ENCODE data around the gene ZNRF3. TPM values are rescaled to one million over a fixed set of nuclear protein-coding genes. Genes with fewer than 3 reads are reported as not detected.

The ZNRF3 gene
- polyA plus RNA-seq, 1 experiment: 1.4 TPM

DNA sequence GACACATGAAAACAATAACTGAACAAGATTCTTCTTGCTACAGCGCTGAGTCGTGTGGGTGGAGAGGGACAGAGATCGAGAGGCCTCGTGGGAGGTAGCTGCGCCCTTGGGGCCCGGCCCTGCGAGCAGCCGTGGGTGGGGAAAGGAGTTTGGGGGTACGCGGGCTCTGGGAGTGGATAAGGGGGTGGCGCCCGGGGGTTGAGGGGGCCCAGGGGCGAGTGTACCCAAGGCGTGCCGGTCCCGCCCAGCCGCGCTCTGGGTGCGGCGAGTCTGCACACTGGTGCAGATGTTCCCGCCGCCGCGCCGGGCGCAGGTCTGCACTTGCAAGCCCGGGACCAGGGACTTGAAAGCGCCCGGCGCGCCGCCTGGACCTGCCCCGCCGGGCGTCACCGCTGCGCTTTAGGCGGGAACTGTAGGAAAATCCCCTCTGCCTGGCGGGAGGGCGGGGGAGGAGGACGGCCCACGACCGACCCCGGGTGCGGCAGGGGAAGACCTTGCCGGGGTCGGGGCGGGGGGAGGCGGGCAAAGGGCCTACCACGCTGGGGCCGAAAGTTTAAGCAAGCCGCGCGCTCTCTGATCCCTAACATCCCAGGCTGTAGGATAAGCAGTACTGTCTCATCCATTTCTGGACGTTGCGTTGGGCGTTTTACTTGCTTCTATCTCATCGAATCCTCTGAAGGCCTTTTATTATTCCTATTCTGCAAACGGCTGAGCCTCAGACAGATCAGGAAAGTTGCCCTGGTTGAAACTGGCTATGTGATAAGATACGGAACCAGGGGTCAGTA is 188.1 kb downstream of the ZNRF3 start:
- CTCF ChIA-PET: interaction anchor here (0.5 kb wide), 1 partner anchor 32 kb away, joined by 5 read pairs; no protein-coding TSS in a partner anchor
- POLR2A ChIA-PET: no interaction called here
- Histone ChIP-seq H3K4me3 (ENCODE audit: low read depth, low read length) (peak overlapping the region; percentile 10), H3K27ac (ENCODE audit: low read depth, low read length) (no peak overlapping the region), H3K27me3 (ENCODE audit: control insufficient read depth, insufficient read depth, low read length) (peaks cover 23% of the 10 kb centered on the region), H3K9me3 (ENCODE audit: control insufficient read depth, insufficient read depth, low read length) (peaks cover 9% of the 10 kb centered on the region; the same call in 1 of the 2 replicates)
- no peak for DNase-seq (ENCODE audit: low read depth, low spot score)
- TF ChIP-seq, protein P1, sequence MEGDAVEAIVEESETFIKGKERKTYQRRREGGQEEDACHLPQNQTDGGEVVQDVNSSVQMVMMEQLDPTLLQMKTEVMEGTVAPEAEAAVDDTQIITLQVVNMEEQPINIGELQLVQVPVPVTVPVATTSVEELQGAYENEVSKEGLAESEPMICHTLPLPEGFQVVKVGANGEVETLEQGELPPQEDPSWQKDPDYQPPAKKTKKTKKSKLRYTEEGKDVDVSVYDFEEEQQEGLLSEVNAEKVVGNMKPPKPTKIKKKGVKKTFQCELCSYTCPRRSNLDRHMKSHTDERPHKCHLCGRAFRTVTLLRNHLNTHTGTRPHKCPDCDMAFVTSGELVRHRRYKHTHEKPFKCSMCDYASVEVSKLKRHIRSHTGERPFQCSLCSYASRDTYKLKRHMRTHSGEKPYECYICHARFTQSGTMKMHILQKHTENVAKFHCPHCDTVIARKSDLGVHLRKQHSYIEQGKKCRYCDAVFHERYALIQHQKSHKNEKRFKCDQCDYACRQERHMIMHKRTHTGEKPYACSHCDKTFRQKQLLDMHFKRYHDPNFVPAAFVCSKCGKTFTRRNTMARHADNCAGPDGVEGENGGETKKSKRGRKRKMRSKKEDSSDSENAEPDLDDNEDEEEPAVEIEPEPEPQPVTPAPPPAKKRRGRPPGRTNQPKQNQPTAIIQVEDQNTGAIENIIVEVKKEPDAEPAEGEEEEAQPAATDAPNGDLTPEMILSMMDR (IDR thresholded peaks at IDR 0.05; ENCODE audit: low read depth, low read length): no peak

DNA sequence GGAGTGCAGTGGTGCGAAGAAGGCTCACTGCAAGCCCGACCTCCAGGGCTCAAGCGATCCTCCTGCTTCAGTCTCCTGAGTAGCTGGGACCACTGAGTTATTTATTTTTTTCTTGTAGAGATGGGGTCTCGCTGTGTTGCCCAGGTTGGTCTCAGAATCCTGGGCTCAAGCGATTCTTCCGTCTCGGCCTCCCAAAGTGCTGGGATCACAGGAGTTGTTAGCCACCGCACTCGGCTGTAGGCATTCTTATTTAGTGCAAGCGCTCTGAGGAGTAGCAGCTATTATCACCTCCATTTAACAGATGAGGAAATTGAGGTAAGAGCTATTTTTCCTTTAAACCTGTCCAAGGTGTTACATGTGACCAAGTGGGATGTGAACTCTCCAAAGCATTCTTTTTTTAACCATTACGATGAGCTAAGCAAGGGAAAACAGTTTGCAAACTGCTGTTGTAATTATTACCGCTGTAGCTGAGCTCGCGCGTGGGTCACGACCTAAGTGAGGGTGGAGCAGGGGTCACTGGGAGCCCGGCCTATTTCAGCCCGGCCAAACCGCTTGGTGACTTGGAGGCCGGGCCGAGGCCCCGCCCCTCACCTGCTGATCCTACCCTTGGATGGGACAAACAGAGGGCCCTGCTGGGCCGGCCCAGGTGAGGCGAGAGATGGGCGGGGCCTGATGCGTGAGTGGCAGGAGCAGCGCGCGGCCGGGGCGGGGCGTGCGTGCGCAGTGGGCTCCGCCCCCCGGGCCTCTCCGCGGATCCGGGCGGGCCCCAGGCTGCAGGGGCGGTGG is 189.0 kb downstream of the ZNRF3 start:
- H3K27me3 ChIP-seq (ENCODE audit: control insufficient read depth, insufficient read depth, low read length): peaks cover 23% of the 10 kb centered on the region
- H3K4me3 ChIP-seq (ENCODE audit: low read depth, low read length): peak overlapping the region; percentile 51
- POLR2A ChIA-PET: interaction anchor here (0.6 kb wide), 1 partner anchor 18 kb away, joined by 3 read pairs; no protein-coding TSS in a partner anchor
- DNase-seq (ENCODE audit: low read depth, low spot score): no peak
- TF ChIP-seq, protein P1 (IDR thresholded peaks at IDR 0.05; ENCODE audit: low read depth, low read length): no peak
- H3K27ac ChIP-seq (ENCODE audit: low read depth, low read length): no peak overlapping the region
- CTCF ChIA-PET: interaction anchor here (0.7 to 1.4 kb wide), 2 partner anchors 82 to 173 kb away, joined by 3 read pairs; no protein-coding TSS in a partner anchor
- H3K9me3 ChIP-seq (ENCODE audit: control insufficient read depth, insufficient read depth, low read length): peaks cover 9% of the 10 kb centered on the region; the same call in 1 of the 2 replicates

DNA sequence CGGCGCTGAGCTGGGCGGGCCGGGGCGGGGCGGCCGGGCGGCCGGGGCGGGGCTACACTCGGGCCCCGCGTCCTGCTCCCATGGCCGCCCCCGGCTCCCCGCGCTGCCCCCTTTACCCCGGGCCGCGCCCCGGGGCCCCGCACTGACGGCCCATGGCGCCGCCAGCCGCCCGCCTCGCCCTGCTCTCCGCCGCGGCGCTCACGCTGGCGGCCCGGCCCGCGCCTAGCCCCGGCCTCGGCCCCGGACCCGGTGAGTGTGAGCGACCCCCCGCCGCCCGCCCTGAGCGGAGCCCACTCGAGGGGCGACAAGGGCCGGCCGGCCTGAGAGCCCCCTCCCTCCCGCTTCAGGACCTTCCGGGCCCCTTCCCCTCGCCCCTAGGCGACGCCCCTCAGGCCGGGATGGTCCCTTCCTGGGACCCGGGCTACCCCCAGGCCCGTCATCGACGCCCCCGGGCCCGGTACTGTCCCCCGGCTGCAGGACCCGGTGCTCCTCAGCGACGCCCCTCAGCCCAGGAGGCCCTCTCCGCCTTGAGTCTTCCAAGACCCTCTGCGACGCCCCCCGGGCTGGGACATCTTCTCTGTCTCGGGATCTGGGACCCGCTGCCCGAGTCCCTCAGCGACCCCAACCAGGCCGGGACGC is 189.7 kb downstream of the ZNRF3 start, which contains the start of gene KREMEN1:
Gene KREMEN1 (plus strand): TSS at position 57 of the 639 bp plus-strand sequence. CDS start 96 bp downstream, at position 153.
- H3K27me3 ChIP-seq (ENCODE audit: control insufficient read depth, insufficient read depth, low read length): peaks cover 20% of the 10 kb centered on the region
- CTCF ChIA-PET: interaction anchor here (0.7 to 1.4 kb wide), 2 partner anchors 81 to 173 kb away, joined by 3 read pairs; no protein-coding TSS in a partner anchor

DNA sequence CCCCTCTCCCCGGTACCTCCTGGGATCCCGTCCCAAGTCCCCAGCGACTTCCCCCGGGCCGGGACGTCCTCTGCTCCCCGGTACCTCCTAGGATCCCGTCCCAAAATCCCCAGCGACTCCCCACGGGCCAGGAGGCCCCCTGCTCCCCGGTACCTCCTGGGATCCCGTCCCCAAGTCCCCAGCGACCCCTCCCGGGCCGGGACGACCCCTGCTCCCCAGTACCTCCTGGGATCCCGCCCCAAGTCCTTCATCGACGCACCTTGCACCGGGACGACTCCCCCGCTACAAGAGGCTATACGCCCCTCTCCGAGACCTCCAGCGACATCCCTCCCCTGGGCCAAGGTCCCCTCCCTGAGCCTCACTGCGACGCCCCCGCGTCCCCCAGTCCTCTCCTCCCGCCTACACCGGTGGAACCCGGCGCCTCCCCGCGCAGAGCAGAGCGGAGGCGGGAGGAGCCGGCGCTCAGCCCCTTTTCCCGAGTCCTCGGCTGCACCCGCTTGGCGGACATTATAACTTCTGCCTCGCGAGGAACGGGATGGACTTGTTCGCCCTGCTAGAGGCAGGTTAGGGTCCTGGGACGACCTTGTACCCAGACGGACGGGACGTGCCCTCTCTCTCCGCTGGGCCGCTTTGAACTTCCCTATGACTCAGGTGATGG is 190.4 kb downstream of the ZNRF3 start:
- TF ChIP-seq, protein P1 (IDR thresholded peaks at IDR 0.05; ENCODE audit: low read depth, low read length): no peak
- Histone ChIP-seq H3K27me3 (ENCODE audit: control insufficient read depth, insufficient read depth, low read length) (peaks cover 20% of the 10 kb centered on the region), H3K9me3 (ENCODE audit: control insufficient read depth, insufficient read depth, low read length) (peaks cover 9% of the 10 kb centered on the region; the same call in 1 of the 2 replicates), H3K27ac (ENCODE audit: low read depth, low read length) (no peak overlapping the region), H3K4me3 (ENCODE audit: low read depth, low read length) (peak overlapping the region; percentile 70)
- ChIA-PET POLR2A (no interaction called here), CTCF (no interaction called here)
- no peak for DNase-seq (ENCODE audit: low read depth, low spot score)

More for the DNA sequence above, 189.7 kb downstream of the ZNRF3 start, which contains the start of gene KREMEN1:
- no peak for DNase-seq (ENCODE audit: low read depth, low spot score)
- TF ChIP-seq, protein P1 (IDR thresholded peaks at IDR 0.05; ENCODE audit: low read depth, low read length): no peak
- Histone ChIP-seq H3K27ac (ENCODE audit: low read depth, low read length) (no peak within 1 kb of the TSS), H3K4me3 (ENCODE audit: low read depth, low read length) (peak within 1 kb of the TSS; percentile 70), H3K9me3 (ENCODE audit: control insufficient read depth, insufficient read depth, low read length) (peaks cover 9% of the 10 kb centered on the region; the same call in 1 of the 2 replicates)
- POLR2A ChIA-PET: interaction anchor here (0.6 kb wide), 1 partner anchor 17 kb away, joined by 3 read pairs; no protein-coding TSS in a partner anchor
